Measurements from ENCODE around the gene CD300A.

CD300A gene

GRCh38 chr17:74450925-74451403, 15.5 kb upstream of the CD300A start:
- peaks cover 13 to 20% of the 10 kb centered on the region in 2 experiments for H3K4me1 ChIP-seq (ENCODE audit: control insufficient read depth in 1 of 2, insufficient read depth in 1 of 2, low read depth in 1 of 2, low read length in 1 of 2)
- TF ChIP-seq CTCF (IDR thresholded peaks at IDR 0.05) = no peak
- peaks cover 41% of the 10 kb centered on the region for H3K27me3 ChIP-seq
- no peaks in the 10 kb centered on the region for H3K9me3 ChIP-seq
- H3K36me3 ChIP-seq = no peaks in the 10 kb centered on the region
- no peak overlapping the region for H3K4me3 ChIP-seq (ENCODE audit: low read depth in 1 of 2, low read length in 1 of 2)
- no peak overlapping the region for H3K27ac ChIP-seq

- peaks cover 13 to 18% of the 10 kb centered on the region in 2 experiments for H3K4me1 ChIP-seq (ENCODE audit: control insufficient read depth in 1 of 2, insufficient read depth in 1 of 2, low read depth in 1 of 2, low read length in 1 of 2)
- no peak overlapping the region for H3K4me3 ChIP-seq (ENCODE audit: low read depth in 1 of 2, low read length in 1 of 2)
- no peak overlapping the region for H3K27ac ChIP-seq
- H3K36me3 ChIP-seq = no peaks in the 10 kb centered on the region
- H3K9me3 ChIP-seq = no peaks in the 10 kb centered on the region
- peaks cover 35% of the 10 kb centered on the region for H3K27me3 ChIP-seq
- no peak for TF ChIP-seq CTCF (IDR thresholded peaks at IDR 0.05)
These were observed 14.9 kb upstream of the CD300A start for GRCh38 chr17:74451557-74451956.

- H3K27ac ChIP-seq = no peak overlapping the region
- no peak for TF ChIP-seq CTCF (IDR thresholded peaks at IDR 0.05)
- H3K27me3 ChIP-seq = peaks cover 28% of the 10 kb centered on the region
- no peak overlapping the region for H3K4me3 ChIP-seq (ENCODE audit: low read depth in 1 of 2, low read length in 1 of 2)
- H3K36me3 ChIP-seq = no peaks in the 10 kb centered on the region
- H3K9me3 ChIP-seq = no peaks in the 10 kb centered on the region
- peaks cover 13 to 15% of the 10 kb centered on the region in 2 experiments for H3K4me1 ChIP-seq (ENCODE audit: control insufficient read depth in 1 of 2, insufficient read depth in 1 of 2, low read depth in 1 of 2, low read length in 1 of 2)
These were observed 14.2 kb upstream of the CD300A start for GRCh38 chr17:74452033-74452840.

GRCh38 chr17:74452841-74453661, 13.4 kb upstream of the CD300A start:
- Histone ChIP-seq H3K27ac (no peak overlapping the region), H3K9me3 (no peaks in the 10 kb centered on the region), H3K36me3 (no peaks in the 10 kb centered on the region), H3K27me3 (peaks cover 22% of the 10 kb centered on the region), H3K4me1 (ENCODE audit: control insufficient read depth in 1 of 2, insufficient read depth in 1 of 2, low read depth in 1 of 2, low read length in 1 of 2) (peaks cover 19 to 24% of the 10 kb centered on the region in 2 experiments), H3K4me3 (ENCODE audit: low read depth in 1 of 2, low read length in 1 of 2) (peak overlapping the region; percentile 43 to 70)
- no peak for TF ChIP-seq CTCF (IDR thresholded peaks at IDR 0.05)

GRCh38 chr17:74453665-74454196, 12.7 kb upstream of the CD300A start:
- H3K27me3 ChIP-seq = peaks cover 22% of the 10 kb centered on the region
- peak overlapping the region; percentile 58 to 70 for H3K4me3 ChIP-seq (ENCODE audit: low read depth in 1 of 2, low read length in 1 of 2)
- H3K36me3 ChIP-seq = no peaks in the 10 kb centered on the region
- H3K27ac ChIP-seq = peak overlapping the region; percentile 61
- H3K9me3 ChIP-seq = no peaks in the 10 kb centered on the region
- H3K4me1 ChIP-seq (ENCODE audit: control insufficient read depth in 1 of 2, insufficient read depth in 1 of 2, low read depth in 1 of 2, low read length in 1 of 2) = peaks cover 19 to 24% of the 10 kb centered on the region in 2 experiments
- peak; percentile 96 for TF ChIP-seq CTCF (IDR thresholded peaks at IDR 0.05)
